Stimulated activated CD4-positive, alpha-beta T cell treated with anti-CD3 and anti-CD28 coated beads, TNF-alpha, amount 100 ng/mL, for 4 hours (primary cell): ENCODE measurements around the gene MPC1.
"Not testable (repeated sequence)": the region's sequence is repeated elsewhere in the genome, so short reads cannot be mapped to it uniquely, and the experiment has no call there.

ENCODE experiments used
- DNase-seq, 3 experiments: peaks; one replicate each; pipeline ENCODE4 v3.0.0-alpha.2; 2020; ENCODE audit warnings: low read depth in 3 of 3

Gene MPC1

GRCh38 chr6:166406197-166406596, 23.5 kb upstream of the MPC1 start:
- no peak for DNase-seq

GRCh38 chr6:166405386-166405785, 22.6 kb upstream of the MPC1 start:
- no peak for DNase-seq

GRCh38 chr6:166402582-166403277, 20.0 kb upstream of the MPC1 start:
- DNase-seq: no peak

GRCh38 chr6:166400649-166401250, 18.0 kb upstream of the MPC1 start:
- peak in 1 of 3 experiments; percentile 37 for DNase-seq

GRCh38 chr6:166400181-166400580, 17.4 kb upstream of the MPC1 start:
- DNase-seq: no peak

GRCh38 chr6:166398348-166398747, 15.6 kb upstream of the MPC1 start:
- DNase-seq: no peak

- DNase-seq: no peak
Observed at GRCh38 chr6:166397849-166398248, 15.1 kb upstream of the MPC1 start.

- no peak for DNase-seq
Observed at GRCh38 chr6:166395778-166396177, 13.0 kb upstream of the MPC1 start.

GRCh38 chr6:166395351-166395750, 12.6 kb upstream of the MPC1 start:
- no peak for DNase-seq

GRCh38 chr6:166394036-166394892, 11.5 kb upstream of the MPC1 start:
- DNase-seq: no peak

- DNase-seq: no peak
Observed at GRCh38 chr6:166393535-166393823, 10.7 kb upstream of the MPC1 start.

GRCh38 chr6:166392755-166393534, 10.2 kb upstream of the MPC1 start:
- DNase-seq: not testable (repeated sequence)

- DNase-seq: no peak
Observed at GRCh38 chr6:166389119-166389518, 6.4 kb upstream of the MPC1 start.

- DNase-seq: no peak
Observed at GRCh38 chr6:166388290-166389004, 5.7 kb upstream of the MPC1 start.

GRCh38 chr6:166387642-166388289, 5.0 kb upstream of the MPC1 start:
- DNase-seq: no peak

GRCh38 chr6:166387098-166387497, 4.4 kb upstream of the MPC1 start:
- DNase-seq: not testable (repeated sequence)

GRCh38 chr6:166386111-166386510, 3.4 kb upstream of the MPC1 start:
- no peak for DNase-seq

- DNase-seq: peak in 1 of 3 experiments; percentile 4
Observed at GRCh38 chr6:166383802-166384363, 1.1 kb upstream of the MPC1 start.

- DNase-seq: peak in 2 of 3 experiments; percentile 2 to 6
Observed at GRCh38 chr6:166382500-166382932, 224 bp downstream of the MPC1 start.

- peak; percentile 33 to 38 (median 35) for DNase-seq
Observed at GRCh38 chr6:166381733-166382499, 824 bp downstream of the MPC1 start.
